Adrenal gland (tissue), 12 donors: ENCODE results near the gene RASGRP2. TPM values are rescaled to one million over a fixed set of nuclear protein-coding genes. Genes with fewer than 3 reads are reported as not detected.

Experiments used
- DNase-seq, 7 donors: peaks; one replicate each; pipeline ENCODE4 v3.0.0-alpha.2; 2019 to 2020
- H3K27ac ChIP-seq, 5 donors: fragments of 200-600 bp; sonication (generic) in 4 of 5; 1 replicate in 3 of 5; 2 replicates in 2 of 5; pipeline versions ENCODE4 v1.5.1 to v1.8.0; 2016 to 2020; ENCODE audit warnings: mild to moderate bottlenecking in 1 of 5
- H3K27me3 ChIP-seq: fragments of 200-600 bp; 2 replicates; pipeline ENCODE4 v1.8.0; 2021
- H3K36me3 ChIP-seq, 2 donors: fragments of 200-600 bp; replicated peaks in 1 of 2; 1 replicate in 1 of 2; 2 replicates in 1 of 2; pipeline versions ENCODE4 v1.5.1 to v1.8.0; 2018 to 2022
- H3K4me1 ChIP-seq, 2 donors: fragments of 200-600 bp; replicated peaks in 1 of 2; 1 replicate in 1 of 2; 2 replicates in 1 of 2; pipeline versions ENCODE4 v1.5.1 to v1.8.0; 2018 to 2021
- H3K4me3 ChIP-seq, 4 donors: fragments of 200-600 bp; sonication (generic) in 3 of 4; one replicate each; pipeline ENCODE4 v1.5.1; 2016 to 2018
- H3K9me3 ChIP-seq, 3 donors: fragments of 200-600 bp; sonication (generic) in 1 of 3; replicated peaks in 1 of 3; 1 replicate in 2 of 3; 2 replicates in 1 of 3; pipeline versions ENCODE4 v1.5.1 to v1.8.0; 2016 to 2021
- CTCF ChIP-seq, 6 experiments: fragments of 450-650 bp in 4 of 6; fragments of 200-600 bp in 2 of 6; sonication (generic) in 1 of 6; IDR thresholded peaks; 1 replicate in 5 of 6; 2 replicates in 1 of 6; pipeline versions ENCODE4 v1.5.1 to v1.8.0; 2016 to 2021; ENCODE audit warnings: antibody characterized with exemption in 6 of 6, mild to moderate bottlenecking in 2 of 6, moderate library complexity in 1 of 6
- POLR2A ChIP-seq, 2 donors: fragments of 450-650 bp; IDR thresholded peaks; one replicate each; pipeline ENCODE4 v1.6.1; 2017; ENCODE audit warnings: antibody characterized with exemption in 2 of 2, mild to moderate bottlenecking in 2 of 2, moderate library complexity in 1 of 2
- WGBS, 4 donors: extraction: QIAGEN DNeasy Blood & Tissue Kit in 2 of 4; methylation state at CpG; one replicate each; pipeline versions ENCODE4 v1.1.5 to v1.1.7; 2013 to 2017; 5-methylcytosine and 5-hydroxymethylcytosine counted together
- intact Hi-C, 2 donors: fragments of 100-400 bp; cut with DNase I; formaldehyde crosslinking; loops; one replicate each; pipeline versions ENCODE4 v1.14.1 to v1.15.0; 2022 to 2023
- polyA plus RNA-seq, 3 donors: library from polyadenylated mRNA; stranded (reverse); fragments of 200-250 nt in 2 of 3; fragments of 350-450 nt in 1 of 3; fragmentation: Illumina TruSeq in 1 of 3; extraction: RNeasy Lipid Tissue Mini Kit (QIAGEN cat#74804) in 1 of 3; gene quantifications; one replicate each; pipeline ENCODE4 v1.2.3, GENCODE V29; 2013 to 2014
- total RNA-seq, 9 donors: library from RNA; depleted of rRNA in 4 of 9; stranded (reverse); fragments of >200 nt in 4 of 9; fragments of 120-200 nt in 1 of 9; fragmentation: NEBNext Ultra II Directional in 1 of 9; extraction: Animal tissue kit (Norgen Biotek cat#: 25700) in 1 of 9; gene quantifications; one replicate each; pipeline versions ENCODE4 v1.1.0 to v1.2.4, GENCODE V29; 2013 to 2023
- donor health status: healthy with polysubstance abuse.
- donor health status: Bipolar disorder and iron deficiency.
- donor health status: DM: yes; HTN: yes; CAD: no.
- donor health status: DM: no; HTN: no; CAD: no.
- donor health status: DM: no; HTN: no; CAD: no.
- donor health status: DM: yes; HTN: yes; CAD: no.

Gene RASGRP2
- total and polyA plus RNA-seq, 12 donors: 3.6 to 81.9 (median 12.3) TPM

GRCh38 chr11:64776425-64776824, 32.5 kb upstream of the RASGRP2 start:
- Histone ChIP-seq H3K27me3 (no peaks in the 10 kb centered on the region), H3K9me3 (peaks cover 0 to 3% (median 0%) of the 10 kb centered on the region in 3 donors), H3K4me3 (no peak overlapping the region), H3K36me3 (peaks cover 0 to 57% of the 10 kb centered on the region in 2 donors), H3K4me1 (peaks cover 21 to 65% of the 10 kb centered on the region in 2 donors), H3K27ac (peak overlapping the region in 1 of 5 donors; percentile 99)
- intact Hi-C loops: no loop called here
- DNase-seq: no peak
- 46 to 54% (median 48%) methylated on average over 6 of the region's 6 CpGs for WGBS, 4 donors
- TF ChIP-seq POLR2A (IDR thresholded peaks at IDR 0.05) (no peak), CTCF (IDR thresholded peaks at IDR 0.05) (no peak)

GRCh38 chr11:64774144-64774543, 30.2 kb upstream of the RASGRP2 start:
- 32 to 48% (median 41%) methylated on average over 5 of the region's 5 CpGs for WGBS, 4 donors
- TF ChIP-seq POLR2A (IDR thresholded peaks at IDR 0.05): peak in 1 of 2 donors; percentile 18
- TF ChIP-seq CTCF (IDR thresholded peaks at IDR 0.05): no peak
- H3K4me1 ChIP-seq: peaks cover 21 to 62% of the 10 kb centered on the region in 2 donors
- intact Hi-C loops: no loop called here
- H3K27me3 ChIP-seq: no peaks in the 10 kb centered on the region
- DNase-seq: peak in 6 of 7 donors; percentile 65 to 86 (median 72)
- peaks cover 0 to 4% (median 0%) of the 10 kb centered on the region in 3 donors for H3K9me3 ChIP-seq
- H3K4me3 ChIP-seq: no peak overlapping the region
- H3K27ac ChIP-seq: peak overlapping the region in 4 of 5 donors; percentile 31 to 76 (median 54)
- peaks cover 0 to 79% of the 10 kb centered on the region in 2 donors for H3K36me3 ChIP-seq

- no peak for DNase-seq
- peaks cover 0 to 96% of the 10 kb centered on the region in 2 donors for H3K36me3 ChIP-seq
- H3K4me1 ChIP-seq: peaks cover 21 to 68% of the 10 kb centered on the region in 2 donors
- H3K27ac ChIP-seq: peak overlapping the region in 1 of 5 donors; percentile 6
- H3K27me3 ChIP-seq: no peaks in the 10 kb centered on the region
- H3K9me3 ChIP-seq: peaks cover 0 to 4% (median 0%) of the 10 kb centered on the region in 3 donors
- TF ChIP-seq POLR2A (IDR thresholded peaks at IDR 0.05) (no peak), CTCF (IDR thresholded peaks at IDR 0.05) (no peak)
- H3K4me3 ChIP-seq: no peak overlapping the region
- intact Hi-C loops: no loop called here
- 53 to 64% (median 61%) methylated on average over 3 of the region's 3 CpGs for WGBS, 4 donors
Measured at GRCh38 chr11:64772303-64773018, 28.5 kb upstream of the RASGRP2 start.

GRCh38 chr11:64771861-64772260, 27.9 kb upstream of the RASGRP2 start:
- intact Hi-C loops: no loop called here
- Histone ChIP-seq H3K9me3 (peaks cover 0 to 4% (median 0%) of the 10 kb centered on the region in 3 donors), H3K27me3 (no peaks in the 10 kb centered on the region), H3K4me1 (peaks cover 16 to 70% of the 10 kb centered on the region in 2 donors), H3K4me3 (no peak overlapping the region), H3K36me3 (peaks cover 0 to 100% of the 10 kb centered on the region in 2 donors), H3K27ac (peak overlapping the region in 2 of 5 donors; percentile 4 to 22)
- DNase-seq: no peak
- WGBS, 4 donors: 50 to 84% (median 81%) methylated on average over 2 of the region's 2 CpGs
- TF ChIP-seq CTCF (IDR thresholded peaks at IDR 0.05) (no peak), POLR2A (IDR thresholded peaks at IDR 0.05) (no peak)
